Keratinocyte (primary cell): Measurements from ENCODE around the gene PPP2CA. TPM values are rescaled to one million over a fixed set of nuclear protein-coding genes. Genes with fewer than 3 reads are reported as not detected.

Experiments
- DNase-seq: peaks from one replicate; pipeline ENCODE4 v3.0.0-alpha.2; 2011; ENCODE audit warnings: low read depth, missing footprints, low spot score
- FAIRE-seq: peaks from 2 replicates; lab custom pipeline; 2011; peaks lifted over from hg19 to GRCh38; lab: Jason Lieb, UNC
- H2AFZ ChIP-seq: 2 replicates; pipeline ENCODE4 v1.6.0; 2012; ENCODE audit warnings: low read length, control low read depth, inconsistent platforms; ENCODE audit not compliant: control insufficient read depth
- H3K27ac ChIP-seq: 2 replicates; pipeline ENCODE4 v1.5.1; 2011; ENCODE audit warnings: low read length; ENCODE audit not compliant: control insufficient read depth, insufficient read depth
- H3K27me3 ChIP-seq: 3 replicates; pipeline ENCODE4 v1.6.0; 2011; ENCODE audit warnings: low read length; ENCODE audit not compliant: control insufficient read depth, insufficient read depth; ENCODE audit errors: extremely low read depth
- H3K36me3 ChIP-seq, 2 experiments: 2 replicates in 1 of 2; 3 replicates in 1 of 2; pipeline ENCODE4 v1.5.1; 2011; ENCODE audit warnings: low read length in 2 of 2, mild to moderate bottlenecking in 1 of 2; ENCODE audit not compliant: control insufficient read depth in 2 of 2, insufficient read depth in 2 of 2; ENCODE audit errors: extremely low read depth in 1 of 2
- H3K4me1 ChIP-seq: 3 replicates; pipeline ENCODE4 v1.5.1; 2011; ENCODE audit warnings: low read length; ENCODE audit not compliant: control insufficient read depth, insufficient read depth; ENCODE audit errors: extremely low read depth
- H3K4me2 ChIP-seq: 3 replicates; pipeline ENCODE4 v1.6.0; 2011; ENCODE audit warnings: low read depth, low read length; ENCODE audit not compliant: control insufficient read depth, insufficient read depth; ENCODE audit errors: extremely low read depth
- H3K4me3 ChIP-seq, 3 experiments: fragments of 200-600 bp in 1 of 3; sonication (generic) in 1 of 3; 2 replicates in 2 of 3; 3 replicates in 1 of 3; pipeline ENCODE4 v1.5.1; 2011 to 2016; ENCODE audit warnings: low read length in 3 of 3, mild to moderate bottlenecking in 3 of 3, control low read depth in 2 of 3, inconsistent platforms in 1 of 3, low read depth in 1 of 3, mixed read lengths in 1 of 3, mixed run types in 1 of 3, moderate library complexity in 1 of 3; ENCODE audit not compliant: control insufficient read depth in 2 of 3, insufficient read depth in 2 of 3; ENCODE audit errors: extremely low read depth in 1 of 3
- H3K79me2 ChIP-seq: 2 replicates; pipeline ENCODE4 v1.6.0; 2012; ENCODE audit warnings: low read length; ENCODE audit not compliant: control insufficient read depth, insufficient read depth
- H3K9ac ChIP-seq: 3 replicates; pipeline ENCODE4 v1.6.0; 2011; ENCODE audit warnings: low read length; ENCODE audit not compliant: control insufficient read depth, insufficient read depth; ENCODE audit errors: extremely low read depth
- H3K9me1 ChIP-seq: 3 replicates; pipeline ENCODE4 v1.6.0; 2011; ENCODE audit warnings: low read length; ENCODE audit not compliant: control insufficient read depth, insufficient read depth; ENCODE audit errors: extremely low read depth
- H3K9me3 ChIP-seq: 2 replicates; pipeline ENCODE4 v1.5.1; 2012; ENCODE audit warnings: low read depth, low read length; ENCODE audit not compliant: control insufficient read depth
- H4K20me1 ChIP-seq: 3 replicates; pipeline ENCODE4 v1.6.0; 2011; ENCODE audit warnings: low read length; ENCODE audit not compliant: control insufficient read depth, insufficient read depth; ENCODE audit errors: extremely low read depth
- CTCF ChIP-seq, 3 experiments: IDR thresholded peaks in 1 of 3; conservative IDR thresholded peaks in 1 of 3; optimal IDR thresholded peaks in 1 of 3; 2 replicates in 2 of 3; 3 replicates in 1 of 3; pipeline versions ENCODE3 to v1.5.1; 2011; ENCODE audit warnings: low read length in 3 of 3, mild to moderate bottlenecking in 3 of 3, moderate library complexity in 2 of 3, control low read depth in 1 of 3, inconsistent platforms in 1 of 3; ENCODE audit not compliant: insufficient read depth in 2 of 3; ENCODE audit errors: extremely low read depth in 1 of 3
- EZH2 ChIP-seq: IDR thresholded peaks from one replicate; pipeline ENCODE4 v1.6.1; 2012; ENCODE audit warnings: inconsistent platforms, mild to moderate bottlenecking, low read length, moderate library complexity
- dilution Hi-C: fragments of 300-500 bp; cut with MboI; formaldehyde crosslinking; loops from one replicate; pipeline ENCODE4 v1.7.0; 2020; ENCODE audit warnings: low sequenced_read_pairs; ENCODE audit not compliant: extremely low pct_ligation_motif_present
- polyA plus RNA-seq, 5 experiments: library from polyadenylated mRNA; depleted of rRNA in 3 of 5; stranded (reverse) in 3 of 5; stranded (forward) in 1 of 5; unstranded in 1 of 5; fragments of >200 nt; gene quantifications; 1 replicate in 1 of 5; 2 replicates in 3 of 5; 3 replicates in 1 of 5; pipeline versions ENCODE4 v1.2.1 to v1.2.3, GENCODE V29; 2011 to 2012; ENCODE audit warnings: missing spikeins in 2 of 5, low read depth in 1 of 5, low replicate concordance in 1 of 5

Gene PPP2CA
- polyA plus RNA-seq, 1 donor (not counting 4 experiments of a cell fraction or from before 2014, with no cell fraction given), result 255 TPM

GRCh38 chr5:134189031-134189430 lies 36.8 kb downstream of the PPP2CA start:
- no peaks in the 10 kb centered on the region for H3K4me1 ChIP-seq
- FAIRE-seq, result no peak
- H3K27ac ChIP-seq, result no peak overlapping the region
- H3K9me1 ChIP-seq, result no peaks in the 10 kb centered on the region
- no peaks in the 10 kb centered on the region for H3K36me3 ChIP-seq
- no peaks in the 10 kb centered on the region for H3K9me3 ChIP-seq
- no peaks in the 10 kb centered on the region for H4K20me1 ChIP-seq
- no peaks in the 10 kb centered on the region for H3K27me3 ChIP-seq
- H3K79me2 ChIP-seq, result no peaks in the 10 kb centered on the region
- no peak overlapping the region for H3K9ac ChIP-seq
- H3K4me3 ChIP-seq, result no peak overlapping the region
- H2AFZ ChIP-seq, result no peak overlapping the region
- H3K4me2 ChIP-seq, result no peak overlapping the region
- dilution Hi-C loops, result no loop called here
- no peak for DNase-seq
- TF ChIP-seq EZH2, result no peak

- Histone ChIP-seq H3K79me2 (no peaks in the 10 kb centered on the region), H3K9me1 (no peaks in the 10 kb centered on the region), H4K20me1 (no peaks in the 10 kb centered on the region), H3K4me1 (no peaks in the 10 kb centered on the region), H3K4me3 (no peak overlapping the region), H3K27me3 (no peaks in the 10 kb centered on the region), H3K36me3 (no peaks in the 10 kb centered on the region), H3K4me2 (no peak overlapping the region), H3K27ac (no peak overlapping the region), H2AFZ (no peak overlapping the region), H3K9ac (no peak overlapping the region), H3K9me3 (no peaks in the 10 kb centered on the region)
- DNase-seq (no peak), FAIRE-seq (no peak)
- dilution Hi-C loops, result no loop called here
- TF ChIP-seq CTCF (optimal IDR thresholded peaks at IDR 0.05 in 1 of 3, IDR thresholded peaks at IDR 0.05 in 1 of 3, conservative IDR thresholded peaks at IDR 0.05 in 1 of 3; ENCODE audit: extremely low read depth in 1 of 3, insufficient read depth in 2 of 3, low read length in 3 of 3), result no peak
- no peak for TF ChIP-seq EZH2
These were observed 37.8 kb downstream of the PPP2CA start for GRCh38 chr5:134188092-134188491.
